NCI-H446 treated with DMSO at 0.1 percent for 48 hours (cell line): ENCODE data around the gene IKZF5.

ENCODE experiments used
- DNase-seq: peaks from one replicate; lab custom pipeline; 2025; lab: John Stamatoyannopoulos, UW

IKZF5 gene

DNA sequence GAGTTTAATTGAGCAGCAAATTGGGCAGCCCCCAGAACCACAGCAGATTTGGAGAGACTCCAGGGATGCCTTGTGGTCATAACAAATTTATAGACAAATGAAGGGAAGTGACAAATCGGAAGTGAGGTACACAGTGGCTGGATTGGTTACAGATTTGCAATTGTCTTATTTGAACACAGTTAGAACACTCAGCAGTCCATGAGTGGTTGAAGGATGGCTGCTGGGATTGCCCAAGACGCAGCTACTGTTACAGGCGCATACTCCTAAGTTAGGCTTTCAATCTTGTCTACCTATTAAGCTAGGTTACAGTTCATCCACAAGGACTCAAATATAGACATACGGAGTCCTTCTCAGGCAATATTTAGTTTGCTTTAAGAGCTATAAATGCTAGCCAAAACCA, 7.6 kb upstream of the IKZF5 start:
- no peak for DNase-seq

DNA sequence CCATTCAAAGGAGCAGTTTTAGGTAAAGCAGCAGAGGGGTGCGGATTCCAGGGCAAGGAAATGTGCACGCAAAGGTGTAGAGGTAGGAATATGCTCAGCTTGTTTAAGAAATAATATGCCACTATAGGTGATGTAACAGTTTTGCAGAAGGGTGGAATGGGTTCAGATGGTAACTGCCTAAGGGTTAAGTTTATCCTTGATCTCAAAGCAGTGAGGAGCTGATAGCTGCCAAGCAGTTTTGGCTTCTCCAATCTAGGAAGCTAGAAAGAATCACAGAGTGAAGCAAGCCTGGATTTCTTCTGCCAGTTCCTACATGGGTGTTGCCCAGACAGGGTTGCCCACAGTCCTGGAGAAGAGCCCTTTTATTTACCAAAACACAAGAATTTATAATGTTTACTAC, 6.2 kb upstream of the IKZF5 start:
- no peak for DNase-seq

DNA sequence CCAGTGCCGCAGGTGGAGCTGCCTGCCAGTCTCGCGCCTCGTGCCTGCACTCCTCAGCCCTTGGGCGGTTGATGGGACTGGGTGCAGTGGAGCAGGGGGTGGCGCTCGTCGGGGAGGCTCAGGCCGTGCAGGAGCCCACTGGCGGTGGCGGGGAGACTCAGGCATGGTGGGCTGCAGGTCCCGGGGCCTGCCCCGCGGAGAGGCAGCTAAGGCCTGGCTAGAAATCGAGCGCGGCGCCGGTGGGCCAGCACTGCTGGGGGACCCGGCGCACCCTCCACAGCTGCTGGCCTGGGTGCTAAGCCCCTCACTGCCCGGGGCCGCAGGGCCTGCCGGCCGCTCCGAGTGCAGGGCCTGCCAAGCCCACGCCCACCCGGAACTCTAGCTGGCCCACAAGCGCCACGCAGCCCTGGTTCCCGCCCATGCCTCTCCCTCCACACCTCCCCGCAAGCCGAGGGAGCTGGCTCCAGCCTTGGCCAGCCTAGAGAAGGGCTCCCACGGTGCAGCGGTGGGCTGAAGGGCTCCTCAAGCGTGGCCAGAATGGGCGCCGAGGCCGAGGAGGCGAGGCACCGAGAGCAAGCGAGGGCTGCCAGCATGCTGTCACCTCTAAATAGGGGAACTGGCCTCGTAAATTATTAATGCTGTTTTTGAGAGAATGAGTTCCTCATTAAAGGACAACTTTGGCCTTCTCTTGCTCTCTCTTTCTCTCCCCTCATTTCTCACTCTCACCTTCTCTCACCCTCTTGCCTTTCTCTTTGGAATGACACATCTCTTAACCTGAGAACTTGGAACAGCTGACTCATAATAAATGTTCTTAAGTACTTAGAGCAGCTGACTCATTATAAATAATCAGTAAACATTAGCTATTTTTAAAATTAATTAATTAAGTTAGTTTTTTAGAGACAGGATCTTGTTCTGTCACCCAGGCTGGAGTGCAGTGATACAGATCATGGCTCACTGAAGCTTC, 5.1 kb upstream of the IKZF5 start:
- no peak for DNase-seq

DNA sequence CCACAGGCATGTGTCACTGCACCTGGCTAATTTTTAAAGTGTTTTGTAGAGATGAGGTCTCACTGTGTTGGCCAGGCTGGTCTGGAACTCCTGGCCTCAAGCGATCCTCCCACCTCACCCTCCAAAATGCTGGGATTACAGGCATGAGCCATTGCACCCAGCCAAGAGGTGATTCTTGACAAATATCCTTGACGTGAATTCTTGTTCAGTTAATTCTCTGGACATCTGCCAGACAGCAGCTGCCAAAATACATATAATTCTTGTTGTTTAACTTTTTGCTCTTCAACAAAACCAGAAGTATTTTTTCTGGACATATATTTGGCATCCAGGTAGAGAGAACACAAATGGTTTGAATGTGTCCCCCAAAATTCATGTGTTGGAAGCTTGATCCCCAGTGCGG, 3.4 kb upstream of the IKZF5 start:
- no peak for DNase-seq

DNA sequence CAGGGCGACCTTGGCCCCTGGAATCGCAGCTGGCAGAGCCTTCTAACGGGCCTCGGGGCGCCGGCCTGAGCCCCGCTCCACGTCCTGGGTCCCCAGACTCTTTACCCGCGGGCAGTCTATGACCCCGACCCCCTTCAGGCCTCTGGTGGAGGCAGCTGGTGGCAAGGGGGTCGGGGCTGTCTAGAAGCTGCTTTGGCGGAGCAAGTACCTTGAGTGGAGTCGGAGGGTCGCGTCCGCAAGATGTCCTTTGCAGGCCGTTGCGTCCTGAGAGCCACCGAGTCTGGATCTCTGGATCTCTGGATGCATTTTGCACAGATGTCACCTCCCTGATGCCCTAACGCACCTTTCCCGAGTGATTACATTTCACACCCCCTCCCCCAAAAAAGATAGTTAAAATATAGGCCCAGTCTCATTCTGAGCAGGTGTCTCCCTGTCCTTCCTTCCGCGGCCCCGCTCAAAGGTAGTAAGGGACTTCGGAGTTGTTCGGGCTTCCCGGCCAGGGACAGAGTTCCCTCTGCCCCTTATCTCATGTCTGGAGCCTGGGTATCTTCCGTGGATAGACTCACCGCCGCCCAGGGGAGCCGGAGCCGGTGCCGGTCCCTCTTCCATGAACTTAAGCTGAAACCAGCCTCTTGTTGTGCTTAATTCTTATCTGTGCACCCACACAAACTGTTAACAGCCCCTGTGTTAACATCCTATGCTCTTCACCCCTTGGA, 668 bp upstream of the IKZF5 start:
- DNase-seq = no peak

DNA sequence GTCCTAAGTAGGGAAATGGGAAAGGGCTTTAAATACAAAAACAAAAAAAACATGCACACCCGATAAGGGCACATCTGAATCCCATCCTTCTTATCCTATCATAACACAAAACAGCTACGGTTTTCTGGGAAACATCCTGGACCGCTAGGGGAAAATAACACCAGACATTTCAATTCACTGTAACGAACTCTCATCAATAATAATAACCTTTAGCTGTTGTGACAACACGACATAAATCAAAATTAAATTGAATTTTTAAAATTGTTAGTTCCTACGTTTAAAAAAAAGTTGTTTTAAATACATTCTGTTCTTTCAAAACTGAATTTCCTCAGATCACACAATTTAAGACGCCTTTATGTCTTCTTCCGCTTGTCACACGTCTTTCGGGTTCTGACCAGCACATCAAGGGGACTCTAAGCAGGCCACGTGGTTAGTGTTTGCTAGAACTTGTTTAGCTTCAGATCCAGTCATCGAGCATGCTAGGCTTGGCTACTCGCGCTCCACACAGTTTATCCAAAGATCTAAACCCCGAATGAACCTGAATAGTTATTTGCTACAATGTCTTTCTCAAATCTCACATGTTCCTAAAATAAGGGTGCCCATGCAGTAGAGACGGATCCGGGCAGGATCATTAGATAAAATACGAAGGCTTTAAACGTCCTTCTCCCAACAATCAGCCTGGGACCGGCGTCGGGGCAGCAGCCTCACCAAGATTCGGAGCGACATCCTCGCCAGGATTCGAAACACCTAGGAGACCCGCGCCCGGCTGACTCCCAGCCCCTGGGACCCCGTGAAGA, 839 bp downstream of the IKZF5 start:
- no peak for DNase-seq

DNA sequence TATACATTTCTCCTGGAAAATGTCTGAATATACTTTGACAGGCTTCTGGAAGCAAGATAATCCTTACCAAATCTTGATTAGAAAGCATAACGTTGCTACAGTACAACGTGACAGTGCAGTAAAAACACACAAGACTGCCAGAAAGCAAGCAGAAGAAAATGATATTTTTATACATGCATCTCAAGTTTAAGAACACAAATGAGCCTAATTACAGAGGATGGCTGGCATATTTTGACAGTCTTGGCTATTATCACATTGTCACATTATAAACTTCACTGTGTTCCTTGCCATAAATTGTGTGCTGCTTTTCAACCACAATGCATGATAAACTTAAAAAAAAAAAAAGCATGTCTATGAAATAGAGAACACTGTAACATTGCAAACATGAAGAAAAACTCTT, 4.3 kb downstream of the IKZF5 start:
- no peak for DNase-seq

DNA sequence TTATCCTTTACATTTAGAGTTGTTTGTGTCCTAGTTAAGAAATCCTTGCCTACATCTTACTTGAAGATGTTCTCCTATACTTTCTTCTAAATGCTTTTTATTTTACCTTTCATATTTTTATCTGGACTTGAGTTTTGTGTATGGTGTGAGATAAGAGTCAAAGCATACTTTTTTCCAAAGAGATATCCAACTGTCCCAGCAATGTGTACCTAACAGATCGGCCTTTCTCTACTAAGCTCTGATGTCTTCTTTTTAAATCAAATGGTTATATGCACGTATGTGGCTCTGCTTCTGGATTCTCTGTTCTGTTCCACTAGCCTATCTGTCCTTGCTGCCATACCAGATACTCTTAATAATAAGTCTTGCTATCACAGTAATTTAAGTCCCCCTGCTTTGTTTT, 7.2 kb downstream of the IKZF5 start:
- DNase-seq = no peak

DNA sequence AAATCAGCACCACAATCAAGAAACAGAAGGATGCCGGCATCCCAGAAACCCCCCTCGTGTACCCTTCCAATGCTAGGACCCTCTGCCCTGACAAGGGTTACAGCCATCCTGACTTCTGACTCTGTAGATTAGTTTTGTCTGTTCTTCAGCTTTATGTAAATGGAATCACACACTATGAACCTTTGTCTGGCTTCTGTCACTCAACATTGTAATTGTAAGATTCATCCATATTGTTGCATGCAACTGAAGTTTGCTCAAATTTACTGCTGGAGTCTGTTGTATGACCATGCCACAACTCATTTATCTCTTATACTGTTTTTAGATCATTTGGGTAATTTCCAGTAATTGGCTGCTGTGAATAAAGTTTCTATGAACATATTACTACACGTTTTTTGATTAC, 8.4 kb downstream of the IKZF5 start:
- no peak for DNase-seq

DNA sequence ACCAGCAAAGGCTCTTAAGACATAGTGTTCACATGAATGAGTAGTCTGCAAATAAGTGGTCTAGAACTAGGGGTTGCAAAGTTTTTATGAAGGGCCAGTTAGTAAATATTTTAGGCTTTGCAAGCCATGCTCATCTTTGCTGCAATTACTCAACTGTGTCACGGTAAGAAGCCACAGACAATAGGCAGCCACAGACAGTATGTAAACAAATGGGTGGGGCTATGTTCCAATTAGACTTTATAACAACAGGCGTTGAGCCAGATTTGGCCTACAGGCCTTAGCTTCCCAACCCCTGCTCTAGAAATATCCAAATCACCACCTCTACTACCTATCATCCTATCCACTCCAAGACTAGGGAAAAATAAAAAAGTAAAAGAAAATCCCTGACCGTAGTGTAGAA, 9.2 kb downstream of the IKZF5 start:
- DNase-seq = no peak

DNA sequence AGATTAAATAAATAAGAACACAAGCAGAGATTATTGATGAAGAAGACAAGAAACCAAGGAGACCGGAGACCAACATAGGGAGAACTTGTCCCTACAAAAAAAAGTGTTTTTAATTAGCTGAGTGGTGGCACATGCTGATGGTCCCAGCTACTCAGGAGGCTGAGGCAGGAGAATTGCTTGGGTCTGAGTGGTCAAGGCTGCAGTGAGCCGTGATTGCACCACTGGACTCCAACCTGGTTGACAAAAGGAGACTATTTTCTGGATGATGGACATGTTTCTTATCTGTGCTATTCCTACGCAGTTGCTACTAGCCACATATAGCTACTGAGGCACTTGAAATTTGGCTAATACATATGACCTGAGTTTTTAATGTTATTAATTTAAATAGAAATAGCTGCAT, 9.7 kb downstream of the IKZF5 start:
- no peak for DNase-seq

DNA sequence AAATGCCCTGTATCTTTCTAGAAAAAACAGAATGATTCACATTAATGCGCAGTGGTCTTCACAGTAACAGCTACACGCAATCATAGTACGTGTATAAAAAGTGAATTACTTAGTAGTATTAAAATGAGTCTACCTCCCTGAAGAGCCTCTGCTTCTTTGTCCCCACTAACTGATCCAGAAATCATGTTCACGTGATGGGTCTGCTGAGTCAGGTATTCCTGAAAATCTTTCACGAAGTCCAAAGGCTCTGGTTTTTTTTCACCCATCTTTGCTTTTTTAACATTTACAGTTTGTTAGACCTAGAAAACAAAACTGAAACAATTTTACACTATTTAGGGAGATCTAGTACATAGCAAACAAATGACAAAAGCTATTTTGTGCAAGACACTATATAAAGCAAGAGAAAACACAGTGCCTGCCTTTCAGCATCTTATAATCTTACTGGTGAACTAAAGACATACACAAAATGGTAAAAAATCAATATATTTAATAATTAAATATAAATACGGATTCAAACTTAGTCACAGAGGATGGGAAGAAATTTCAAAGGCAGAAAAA, 10.2 kb downstream of the IKZF5 start:
- DNase-seq = no peak

DNA sequence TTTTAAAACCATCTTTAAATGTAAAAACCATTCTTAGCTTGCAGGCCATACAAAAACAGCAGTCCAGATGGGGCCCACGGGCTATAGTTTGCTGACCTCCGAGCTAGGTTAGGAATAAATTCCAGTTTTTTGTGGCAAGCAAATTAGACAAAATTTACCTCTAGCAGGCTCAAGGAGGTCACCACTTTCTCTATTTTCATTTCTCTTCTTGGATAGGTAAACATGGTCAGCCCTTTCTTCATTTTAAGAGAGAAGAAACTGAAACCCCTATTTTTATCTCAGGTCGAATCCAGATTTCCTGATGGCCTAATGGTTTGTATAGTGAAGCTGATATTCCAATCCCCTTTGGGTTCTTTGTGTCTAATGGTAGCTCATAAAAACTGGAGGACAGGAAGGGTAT, 10.7 kb downstream of the IKZF5 start:
- DNase-seq = no peak

DNA sequence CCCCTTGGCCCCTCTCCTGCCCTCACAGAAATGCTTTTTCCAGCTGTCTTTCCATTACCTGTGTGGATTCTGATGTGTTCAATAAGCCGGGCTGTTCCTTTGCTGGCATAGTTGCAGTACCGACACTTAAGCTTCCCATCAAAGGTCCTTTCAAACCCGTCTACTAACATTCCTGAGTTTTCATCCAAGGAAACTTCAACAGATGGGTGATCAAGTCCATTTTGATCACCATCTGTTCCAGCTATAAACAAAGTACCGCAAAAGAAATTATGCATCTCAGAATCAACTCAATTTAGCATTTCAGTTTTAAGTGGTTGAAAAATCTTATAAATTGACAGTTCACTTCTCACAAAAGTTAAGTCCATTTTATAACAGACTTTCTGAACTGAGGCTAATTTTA, 12.7 kb downstream of the IKZF5 start:
- DNase-seq = no peak

DNA sequence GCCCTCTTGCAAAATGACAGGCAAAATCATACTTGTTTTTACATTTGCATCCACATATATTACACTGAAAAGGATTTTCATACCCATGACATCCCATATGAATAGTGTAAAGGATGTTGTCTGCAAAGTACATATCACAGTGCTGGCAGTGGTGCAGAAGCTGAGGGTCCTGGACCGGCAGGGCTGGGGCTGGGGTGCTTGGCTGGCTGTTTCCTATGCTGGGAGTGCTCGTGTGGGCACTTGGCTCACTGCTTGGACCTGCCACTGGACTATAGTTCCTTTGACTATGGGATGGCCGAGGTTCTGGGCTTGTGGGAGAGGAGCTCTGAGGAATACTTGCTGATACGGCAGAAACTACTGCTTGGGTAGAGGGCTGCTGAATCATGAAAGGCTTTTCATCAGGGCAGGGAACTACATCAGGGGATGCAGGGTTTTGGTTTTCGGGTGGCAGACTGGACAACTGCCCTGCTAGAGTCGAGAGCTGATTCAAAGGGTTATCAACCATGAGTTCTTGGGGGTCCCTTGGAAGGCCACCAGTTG, 14.7 kb downstream of the IKZF5 start:
- DNase-seq = no peak

DNA sequence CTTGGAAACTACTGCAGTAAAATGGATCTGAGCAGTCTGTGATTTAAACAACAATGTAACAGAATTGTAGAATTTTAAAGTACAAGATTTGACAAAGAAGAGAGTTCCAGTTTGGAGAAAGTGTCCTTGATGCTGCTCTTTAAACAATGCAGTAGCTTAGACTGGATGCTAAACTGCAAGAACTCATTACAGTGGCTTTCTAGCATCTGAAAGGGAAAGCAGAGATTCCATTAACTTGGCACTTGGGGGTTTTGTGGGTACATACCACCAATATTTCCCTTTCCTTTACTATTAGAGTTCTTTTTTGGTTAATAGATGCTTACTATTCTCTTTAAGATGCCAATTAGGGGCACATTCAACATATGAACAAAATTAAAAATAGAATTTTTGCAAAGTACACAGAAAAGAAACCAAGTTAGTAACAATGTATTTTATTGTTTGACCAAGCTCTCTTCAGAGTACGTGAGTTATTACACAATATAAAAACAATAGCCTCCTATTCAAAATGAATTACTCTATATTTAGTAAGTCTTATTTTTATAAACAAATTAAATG, 16.5 kb downstream of the IKZF5 start:
- DNase-seq = no peak

DNA sequence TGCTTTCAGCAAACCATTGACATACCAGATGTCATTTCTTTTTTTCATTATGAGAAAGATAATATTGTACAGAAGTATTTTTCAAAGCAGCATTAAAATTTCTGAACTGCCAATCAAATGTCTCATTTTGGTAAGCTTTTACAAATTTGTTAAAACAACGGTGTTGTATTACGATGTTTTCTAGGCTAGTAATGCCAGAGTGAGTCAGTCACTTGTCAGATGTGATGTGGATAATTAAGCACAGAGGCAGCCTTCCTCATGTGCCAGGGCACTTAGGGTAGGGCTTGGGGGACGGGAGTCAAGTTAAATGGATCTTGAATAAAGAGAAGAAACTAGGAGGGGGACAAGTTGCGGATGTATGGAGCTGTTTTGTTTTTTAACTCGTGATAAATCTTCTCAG, 18.3 kb downstream of the IKZF5 start:
- no peak for DNase-seq

DNA sequence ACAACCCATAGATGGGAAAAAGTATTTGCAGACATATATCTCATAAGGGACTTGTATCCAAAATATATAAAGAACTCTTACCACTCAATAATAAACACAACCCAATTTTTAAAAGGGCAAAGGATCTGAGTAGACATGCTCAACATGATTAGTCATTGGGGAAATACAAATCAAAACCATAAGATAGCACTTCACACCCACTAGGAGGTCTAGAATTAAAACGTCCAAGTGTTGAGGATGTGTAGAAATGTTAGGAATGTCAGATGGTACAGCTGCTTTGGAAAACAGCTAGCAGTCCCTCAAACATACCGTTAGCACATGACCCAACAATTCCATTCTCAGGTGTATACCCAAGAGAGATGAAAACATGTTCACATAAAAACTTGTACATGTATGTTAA, 20.1 kb downstream of the IKZF5 start:
- DNase-seq = no peak

DNA sequence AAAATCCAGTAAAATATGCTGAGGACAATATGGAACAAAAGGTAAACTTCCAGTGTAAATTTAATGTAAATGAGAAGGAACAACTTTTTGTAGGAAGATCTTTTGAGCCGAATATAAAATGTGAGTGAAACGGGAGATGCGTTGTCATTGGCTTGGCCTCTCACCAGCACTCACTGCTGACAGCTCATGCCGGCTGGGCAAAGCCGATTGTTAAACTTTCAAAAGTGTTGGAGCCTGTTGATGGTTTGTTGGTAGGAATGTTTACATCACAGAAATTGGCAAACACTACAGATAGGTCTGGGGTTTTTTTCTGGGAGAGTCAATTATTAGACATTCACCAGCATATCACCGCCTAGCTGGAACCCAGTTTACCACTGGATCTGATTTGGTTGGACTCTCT, 22.3 kb downstream of the IKZF5 start:
- DNase-seq = no peak

DNA sequence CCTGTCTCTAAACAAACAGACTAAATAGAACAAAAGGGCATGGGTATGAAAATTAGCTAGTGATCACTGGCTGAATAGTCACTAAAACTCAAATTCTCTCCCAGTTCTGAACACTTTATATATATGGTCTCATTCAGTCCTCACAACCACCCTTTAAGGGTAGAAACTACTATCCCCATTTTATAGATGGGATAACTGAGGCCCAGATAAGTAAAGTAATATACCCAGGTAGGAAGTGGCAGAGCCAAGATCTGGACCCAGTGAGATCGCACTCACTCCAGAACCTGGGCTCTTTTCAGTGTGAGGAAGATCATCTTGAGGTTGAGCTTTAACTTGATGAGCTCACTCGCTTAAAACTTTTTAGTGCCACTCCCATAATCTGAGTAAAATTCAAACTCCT, 23.9 kb downstream of the IKZF5 start:
- no peak for DNase-seq

DNA sequence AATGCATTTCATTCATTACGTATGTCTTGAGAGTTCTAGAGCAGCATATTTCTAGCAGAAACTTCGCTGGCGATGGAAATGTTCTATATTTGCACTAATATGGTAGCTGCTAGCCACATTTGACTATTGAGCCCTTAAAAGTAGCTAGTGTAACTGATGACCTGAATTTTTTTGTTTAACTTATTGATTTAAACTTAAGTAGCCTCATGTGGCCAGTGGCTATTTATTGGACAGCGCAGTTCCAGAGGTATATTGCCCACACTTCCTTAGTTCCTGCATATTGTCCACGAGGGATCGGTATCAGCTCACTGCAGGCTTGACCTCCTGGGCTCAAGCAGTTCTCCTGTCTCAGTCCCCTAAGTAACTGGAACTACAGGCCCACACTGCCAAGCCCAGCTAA, 24.7 kb downstream of the IKZF5 start:
- DNase-seq = no peak

DNA sequence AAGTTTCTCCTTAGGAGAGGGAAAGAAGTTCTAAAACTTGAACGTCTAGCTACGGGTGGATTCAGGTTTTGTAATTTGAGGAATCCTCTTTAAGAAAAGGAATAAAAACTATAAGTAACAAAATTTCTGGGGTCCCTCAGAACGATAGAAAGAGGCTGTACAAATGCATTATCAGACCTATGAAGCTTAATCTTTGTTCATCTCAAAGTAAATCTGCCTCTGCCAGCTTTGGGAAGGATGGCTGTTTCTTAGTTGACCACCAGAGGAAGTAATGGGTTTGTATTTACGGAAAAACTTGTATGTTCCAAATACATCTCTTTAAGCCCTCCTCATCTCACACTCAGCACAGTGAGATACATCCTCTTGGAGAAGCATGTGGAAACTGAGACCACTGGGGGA, 27.5 kb downstream of the IKZF5 start:
- DNase-seq = no peak
